GM19395 (cell line): ENCODE data around the gene ECEL1.

Source experiments
- ATAC-seq: cut with Tn5 transposase; IDR thresholded peaks from one replicate; pipeline ENCODE4 v1.9.1; 2021; ENCODE audit warnings: mild to moderate bottlenecking, moderate library complexity; ENCODE audit not compliant: unreplicated experiment

Gene ECEL1

GRCh38 chr2:232498452-232498851, 10.8 kb upstream of the ECEL1 start:
- no peak for ATAC-seq

- no peak for ATAC-seq
These were observed 9.7 kb upstream of the ECEL1 start for GRCh38 chr2:232497348-232497747.

- ATAC-seq: no peak
These were observed 9.1 kb upstream of the ECEL1 start for GRCh38 chr2:232496501-232497270.

- no peak for ATAC-seq
These were observed 7.7 kb upstream of the ECEL1 start for GRCh38 chr2:232495292-232495691.

GRCh38 chr2:232494542-232494941, 6.9 kb upstream of the ECEL1 start:
- no peak for ATAC-seq

- ATAC-seq: no peak
These were observed 6.3 kb upstream of the ECEL1 start for GRCh38 chr2:232493701-232494474.

- no peak for ATAC-seq
These were observed 5.5 kb upstream of the ECEL1 start for GRCh38 chr2:232492963-232493700.

GRCh38 chr2:232492236-232492848, 4.7 kb upstream of the ECEL1 start:
- no peak for ATAC-seq

- ATAC-seq: no peak
These were observed 3.6 kb upstream of the ECEL1 start for GRCh38 chr2:232491139-232491780.

- ATAC-seq: no peak
These were observed 2.8 kb upstream of the ECEL1 start for GRCh38 chr2:232490221-232491138.

GRCh38 chr2:232489516-232490220, 2.0 kb upstream of the ECEL1 start:
- ATAC-seq: no peak

GRCh38 chr2:232488721-232489300, 1.2 kb upstream of the ECEL1 start:
- ATAC-seq: no peak

GRCh38 chr2:232488097-232488711, 570 bp upstream of the ECEL1 start:
- no peak for ATAC-seq

- ATAC-seq: no peak
These were observed 863 bp downstream of the ECEL1 start for GRCh38 chr2:232486558-232487384.

GRCh38 chr2:232485757-232486557, 1.7 kb downstream of the ECEL1 start:
- no peak for ATAC-seq

- no peak for ATAC-seq
These were observed 2.3 kb downstream of the ECEL1 start for GRCh38 chr2:232485348-232485756.
